PC-3 (cell line): Measurements from ENCODE around the gene GSG1L.

Experiments used
- CTCF ChIP-seq: fragments of 300-600 bp; sonication (generic); conservative IDR thresholded peaks from 2 replicates; pipeline ENCODE4 v1.5.1; 2017; ENCODE audit warnings: antibody characterized with exemption, low read depth, mild to moderate bottlenecking, low read length
- EZH2 ChIP-seq: fragments of 300-600 bp; sonication (generic); IDR thresholded peaks from one replicate; pipeline ENCODE4 v1.6.1; 2017; ENCODE audit warnings: antibody characterized with exemption, mild to moderate bottlenecking, low read length; ENCODE audit not compliant: unreplicated experiment
- EZH2phosphoT487 ChIP-seq: fragments of 300-600 bp; sonication (generic); IDR thresholded peaks from 2 replicates; pipeline ENCODE4 v1.6.1; 2018; ENCODE audit warnings: mild to moderate bottlenecking, antibody characterized with exemption, low read length, borderline replicate concordance

DNA sequence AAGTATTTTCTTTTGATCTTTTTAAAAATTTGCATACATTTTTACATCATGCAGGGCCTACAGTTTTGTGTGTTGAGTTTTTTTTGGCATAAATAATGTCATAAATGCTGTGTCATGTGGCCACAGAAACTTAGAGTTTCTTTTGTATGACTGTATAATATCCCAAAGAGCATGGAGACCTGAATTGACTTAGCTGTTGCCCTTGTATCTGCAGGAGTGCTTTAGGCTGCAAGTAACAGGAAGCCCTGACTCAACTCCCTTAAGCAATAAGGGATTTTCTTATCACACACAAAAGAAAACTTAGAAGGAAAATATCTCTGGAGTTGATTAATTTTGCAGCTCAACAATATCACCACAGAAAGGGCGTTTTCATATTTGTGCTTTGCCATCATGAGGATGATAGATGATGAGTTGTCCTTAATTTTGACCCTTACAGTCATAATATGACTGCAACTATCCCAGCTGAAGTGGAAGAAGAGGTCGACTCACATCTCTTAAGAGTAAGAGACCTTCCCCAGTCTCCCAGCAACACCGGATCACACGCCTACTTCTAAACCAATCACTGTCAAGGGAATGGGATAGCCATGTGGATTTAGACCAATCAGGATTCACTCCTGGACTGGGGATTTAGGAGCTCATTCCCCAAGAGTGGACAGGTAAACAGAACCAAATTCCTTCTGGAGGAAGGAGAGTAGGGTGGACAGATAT, 138.9 kb downstream of the GSG1L start:
- TF ChIP-seq EZH2, result no peak
- TF ChIP-seq EZH2phosphoT487, result no peak
- no peak for TF ChIP-seq CTCF
